22Rv1 (cell line): ENCODE data around the gene SMARCC2.
A peak's percentile ranks its signal among the peaks of the same experiment; 100 is the strongest.

Experiments used
- H3K27ac ChIP-seq: fragments of 450-650 bp; 2 replicates; pipeline ENCODE4 v1.5.1; 2017
- ZFX ChIP-seq: fragments of 450-650 bp; IDR thresholded peaks from 2 replicates; pipeline ENCODE4 v1.6.1; 2017; ENCODE audit warnings: antibody characterized with exemption, borderline replicate concordance
- TF ChIP-seq, protein P1 (sequence below): fragments of 450-650 bp; IDR thresholded peaks from 2 replicates; pipeline ENCODE4 v1.5.1; 2017; ENCODE audit warnings: mild to moderate bottlenecking

SMARCC2 gene

DNA sequence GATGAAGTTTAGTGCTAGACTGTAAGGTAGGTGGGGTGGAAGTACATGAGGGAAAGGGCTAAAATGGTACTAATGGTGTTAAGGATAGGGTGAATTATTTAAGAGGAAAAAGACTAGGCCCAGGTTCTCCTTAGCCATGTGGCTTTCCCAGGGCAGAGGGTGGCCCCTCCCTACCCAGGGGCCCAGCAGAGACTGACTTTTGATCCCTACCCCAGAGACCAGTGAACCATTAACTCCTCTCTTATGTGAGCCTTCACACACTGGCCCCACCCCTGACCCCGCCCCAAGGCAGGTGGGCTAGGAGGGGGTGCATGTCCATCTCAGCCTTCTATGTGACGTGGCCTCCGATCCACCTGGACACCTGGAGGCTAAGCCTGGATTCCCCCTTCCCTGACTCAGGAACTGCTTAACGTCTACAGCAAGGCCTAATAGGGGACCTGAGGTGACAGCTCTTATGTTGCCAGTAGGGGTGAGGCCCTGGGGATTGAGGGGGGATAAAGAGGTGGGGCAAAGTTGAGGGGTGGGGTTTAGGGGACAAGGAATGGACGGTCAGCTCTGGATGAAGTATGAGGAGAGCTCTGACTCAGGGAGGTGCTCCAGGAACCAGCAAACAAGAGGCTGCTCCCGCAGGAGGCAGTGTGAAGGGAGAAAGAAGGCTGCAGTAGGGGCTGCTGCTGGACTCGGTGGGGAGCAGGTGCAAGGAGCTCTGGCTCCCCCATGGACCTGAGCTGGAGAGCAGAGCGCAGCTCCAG is 41.3 kb upstream of the SMARCC2 start:
- H3K27ac ChIP-seq: peak overlapping the region; percentile 18; the same call in 1 of the 2 replicates
- no peak for TF ChIP-seq ZFX
- TF ChIP-seq, protein P1, sequence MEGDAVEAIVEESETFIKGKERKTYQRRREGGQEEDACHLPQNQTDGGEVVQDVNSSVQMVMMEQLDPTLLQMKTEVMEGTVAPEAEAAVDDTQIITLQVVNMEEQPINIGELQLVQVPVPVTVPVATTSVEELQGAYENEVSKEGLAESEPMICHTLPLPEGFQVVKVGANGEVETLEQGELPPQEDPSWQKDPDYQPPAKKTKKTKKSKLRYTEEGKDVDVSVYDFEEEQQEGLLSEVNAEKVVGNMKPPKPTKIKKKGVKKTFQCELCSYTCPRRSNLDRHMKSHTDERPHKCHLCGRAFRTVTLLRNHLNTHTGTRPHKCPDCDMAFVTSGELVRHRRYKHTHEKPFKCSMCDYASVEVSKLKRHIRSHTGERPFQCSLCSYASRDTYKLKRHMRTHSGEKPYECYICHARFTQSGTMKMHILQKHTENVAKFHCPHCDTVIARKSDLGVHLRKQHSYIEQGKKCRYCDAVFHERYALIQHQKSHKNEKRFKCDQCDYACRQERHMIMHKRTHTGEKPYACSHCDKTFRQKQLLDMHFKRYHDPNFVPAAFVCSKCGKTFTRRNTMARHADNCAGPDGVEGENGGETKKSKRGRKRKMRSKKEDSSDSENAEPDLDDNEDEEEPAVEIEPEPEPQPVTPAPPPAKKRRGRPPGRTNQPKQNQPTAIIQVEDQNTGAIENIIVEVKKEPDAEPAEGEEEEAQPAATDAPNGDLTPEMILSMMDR: no peak

DNA sequence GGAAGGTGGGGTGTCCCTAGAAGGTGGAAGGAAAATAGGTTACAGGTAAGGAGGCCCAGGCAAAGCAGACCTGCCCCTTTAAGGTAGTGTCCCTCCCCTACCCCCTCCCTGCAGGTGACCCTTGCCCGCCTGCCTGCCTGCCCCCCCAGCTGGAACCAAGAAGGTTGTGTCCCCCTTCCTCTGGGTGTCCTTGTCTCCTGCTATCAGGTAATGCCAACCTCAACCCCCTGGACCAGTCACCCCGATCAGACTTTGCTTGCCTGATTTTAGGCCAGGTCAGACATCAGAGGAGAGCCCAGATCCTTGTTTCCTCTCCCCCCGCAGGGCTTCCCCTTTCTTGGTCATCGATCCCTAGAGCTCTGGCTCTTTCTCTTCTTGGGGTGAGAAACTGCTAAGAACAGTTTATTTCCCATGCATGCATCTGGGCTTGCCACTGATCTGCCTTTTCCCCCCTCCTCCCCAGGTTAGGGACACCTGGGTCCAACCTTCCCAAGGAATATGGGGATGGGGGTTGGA is 40.7 kb upstream of the SMARCC2 start, which contains the start of gene SLC39A5:
Gene SLC39A5, plus strand, starts transcription at position 136 of the 516 bp plus-strand sequence. CDS start 1,224 bp downstream, outside the sequence.
- peak within 1 kb of the TSS; percentile 18; the same call in 1 of the 2 replicates for H3K27ac ChIP-seq
- no peak for TF ChIP-seq ZFX
- TF ChIP-seq, protein P1: no peak

DNA sequence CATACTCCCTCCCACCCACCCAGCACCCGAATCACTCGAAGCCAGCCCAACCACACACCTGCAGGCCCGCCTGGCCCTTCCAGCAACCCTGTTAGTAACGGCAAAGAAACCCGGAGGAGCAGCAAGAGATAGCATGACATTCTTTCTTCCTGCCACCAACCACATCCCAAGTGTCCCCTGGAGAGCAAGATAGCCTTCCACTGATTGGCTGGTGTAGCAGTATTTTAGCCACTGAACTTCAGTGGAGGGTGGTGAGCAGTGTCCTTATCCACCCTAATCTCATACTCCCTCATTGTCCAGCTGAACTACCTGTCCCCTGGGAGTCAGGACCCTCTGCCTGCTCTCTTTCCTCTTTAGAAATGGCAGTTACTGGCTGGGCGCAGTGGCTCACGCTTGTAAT is 39.8 kb upstream of the SMARCC2 start:
- H3K27ac ChIP-seq: peak overlapping the region; percentile 18; the same call in 1 of the 2 replicates
- TF ChIP-seq, protein P1: no peak
- no peak for TF ChIP-seq ZFX

DNA sequence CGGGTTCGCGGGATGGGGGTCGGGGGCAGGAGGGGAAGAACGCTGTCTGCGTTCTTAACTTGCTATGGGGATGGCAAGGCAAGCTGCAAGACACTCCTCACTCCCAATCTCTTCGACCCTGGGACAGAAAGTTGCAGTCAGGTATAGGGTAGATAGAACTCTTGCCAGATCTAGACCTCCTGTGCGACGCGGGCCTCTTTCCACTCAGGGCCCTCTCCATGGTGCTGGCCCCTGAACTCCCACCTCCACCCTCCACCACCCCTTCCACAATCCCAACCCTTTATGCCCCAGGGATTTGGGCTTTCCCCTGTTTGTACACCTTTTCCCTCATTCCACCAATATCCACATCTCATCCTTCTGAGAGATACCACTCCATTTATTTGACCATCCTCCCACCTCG is 35.7 kb upstream of the SMARCC2 start:
- no peak for TF ChIP-seq ZFX
- TF ChIP-seq, protein P1: no peak
- H3K27ac ChIP-seq: peak overlapping the region; percentile 98

DNA sequence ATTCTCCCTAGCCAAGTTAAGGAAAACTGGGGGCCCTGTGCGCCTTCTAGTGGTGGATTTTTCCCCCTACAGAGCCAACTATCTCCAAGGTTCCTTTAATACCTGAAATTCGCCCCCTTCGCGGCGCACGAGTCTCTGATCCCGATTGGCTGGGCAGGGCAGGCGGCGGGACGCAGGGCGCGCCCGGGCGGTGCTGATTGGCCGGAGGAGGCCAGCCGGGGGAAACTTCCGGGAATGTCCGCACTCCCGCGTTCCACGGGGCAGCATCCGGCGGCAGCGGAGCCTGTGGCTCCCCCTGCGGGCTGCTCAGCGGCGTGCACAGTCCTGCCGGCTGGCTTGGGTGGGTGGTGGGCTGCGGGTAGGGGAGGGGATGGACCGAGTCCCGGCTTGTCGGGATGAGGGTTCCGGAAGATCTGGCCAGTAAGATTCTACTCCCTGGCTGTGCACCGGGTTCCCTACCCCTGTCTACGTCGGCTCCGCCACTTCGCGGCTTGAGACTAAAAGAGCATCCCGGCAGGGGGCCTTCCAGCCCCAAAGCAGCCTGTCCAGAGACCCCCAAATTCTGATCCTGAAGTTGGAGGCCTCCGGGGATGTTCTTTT is 34.9 kb upstream of the SMARCC2 start, which contains the start of gene NABP2:
Gene NABP2, plus strand, starts transcription at position 241 of the 600 bp plus-strand sequence. CDS start 515 bp downstream, outside the sequence.
- TF ChIP-seq, protein P1: peak; percentile 100
- no peak for TF ChIP-seq ZFX
- peak within 1 kb of the TSS; percentile 98 for H3K27ac ChIP-seq

DNA sequence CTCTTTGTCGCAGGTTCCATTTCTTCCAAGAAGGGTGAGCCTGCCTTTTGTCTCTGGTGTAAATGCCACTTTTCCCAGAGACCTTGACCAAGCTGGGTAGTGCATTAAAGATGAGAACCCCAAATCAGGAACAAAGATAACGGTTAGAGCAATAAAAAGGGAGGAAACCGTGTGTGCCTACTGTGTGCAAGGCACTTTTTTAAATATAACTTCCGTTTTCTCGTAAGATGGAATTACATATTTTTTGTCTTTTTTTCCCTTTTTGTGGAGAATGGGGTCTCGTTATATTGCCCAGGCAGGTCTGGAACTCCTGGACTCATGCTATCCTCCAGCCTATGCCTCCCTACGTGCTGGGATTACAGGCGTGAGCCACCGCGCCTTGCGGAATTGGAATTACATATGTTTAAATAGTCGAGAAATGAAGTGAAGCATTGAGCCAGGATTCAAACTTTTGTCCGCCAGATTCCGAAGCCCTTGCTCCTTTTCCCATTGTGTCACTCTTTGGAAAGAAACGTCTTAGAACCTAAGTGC is 34.4 kb upstream of the SMARCC2 start:
- peak overlapping the region; percentile 98 for H3K27ac ChIP-seq
- TF ChIP-seq ZFX: no peak
- TF ChIP-seq, protein P1: no peak
